Kidney epithelial cell (primary cell): ENCODE results near the gene TNFRSF8. TPM values are rescaled to one million over a fixed set of nuclear protein-coding genes. Genes with fewer than 3 reads are reported as not detected.

ENCODE experiments used
- DNase-seq: peaks from one replicate; pipeline ENCODE4 v3.0.0-alpha.2; 2010; ENCODE audit warnings: low read depth
- H3K27me3 ChIP-seq: 2 replicates; pipeline ENCODE4 v1.6.0; 2011; ENCODE audit warnings: low read length; ENCODE audit not compliant: control insufficient read depth, insufficient read depth
- H3K36me3 ChIP-seq: 2 replicates; pipeline ENCODE4 v1.5.1; 2011; ENCODE audit warnings: low read length; ENCODE audit not compliant: control insufficient read depth, insufficient read depth
- H3K4me3 ChIP-seq: 2 replicates; pipeline ENCODE4 v1.5.1; 2011; ENCODE audit warnings: low read depth, mild to moderate bottlenecking, control low read depth, low read length
- total RNA-seq: library from RNA; depleted of rRNA; stranded (reverse); fragments of >200 nt; gene quantifications from 2 replicates; pipeline ENCODE4 v1.2.3, GENCODE V29; 2015
- TF ChIP-seq, protein P1 (sequence below): IDR thresholded peaks from 2 replicates; pipeline ENCODE4 v1.5.1; 2011; ENCODE audit warnings: mild to moderate bottlenecking, moderate library complexity, low read length, control low read depth, inconsistent platforms; ENCODE audit not compliant: insufficient read depth, poor library complexity, severe bottlenecking

TNFRSF8 gene
- total RNA-seq, 1 donor from 2014 or later, result 0.21 TPM

DNA sequence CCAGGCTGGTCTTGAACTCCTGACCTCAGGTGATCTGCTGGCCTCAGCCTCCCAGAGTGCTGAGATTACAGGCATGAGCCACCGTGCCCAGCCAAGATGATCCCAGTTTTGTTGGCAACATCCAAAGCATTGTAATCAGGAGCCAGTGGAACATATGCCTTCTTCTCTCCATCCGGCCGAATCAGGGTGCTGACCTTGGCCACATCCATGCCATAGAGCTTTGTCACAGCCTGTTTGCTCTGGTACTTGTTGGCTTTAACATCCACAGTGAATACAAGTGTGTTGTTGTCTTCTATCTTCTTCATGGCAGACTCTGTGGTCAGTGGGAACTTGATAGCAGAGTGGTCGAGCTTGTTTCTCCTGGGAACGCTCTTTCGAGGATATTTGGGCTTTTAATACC is 17.1 kb downstream of the TNFRSF8 start:
- DNase-seq, result no peak
- TF ChIP-seq, protein P1, sequence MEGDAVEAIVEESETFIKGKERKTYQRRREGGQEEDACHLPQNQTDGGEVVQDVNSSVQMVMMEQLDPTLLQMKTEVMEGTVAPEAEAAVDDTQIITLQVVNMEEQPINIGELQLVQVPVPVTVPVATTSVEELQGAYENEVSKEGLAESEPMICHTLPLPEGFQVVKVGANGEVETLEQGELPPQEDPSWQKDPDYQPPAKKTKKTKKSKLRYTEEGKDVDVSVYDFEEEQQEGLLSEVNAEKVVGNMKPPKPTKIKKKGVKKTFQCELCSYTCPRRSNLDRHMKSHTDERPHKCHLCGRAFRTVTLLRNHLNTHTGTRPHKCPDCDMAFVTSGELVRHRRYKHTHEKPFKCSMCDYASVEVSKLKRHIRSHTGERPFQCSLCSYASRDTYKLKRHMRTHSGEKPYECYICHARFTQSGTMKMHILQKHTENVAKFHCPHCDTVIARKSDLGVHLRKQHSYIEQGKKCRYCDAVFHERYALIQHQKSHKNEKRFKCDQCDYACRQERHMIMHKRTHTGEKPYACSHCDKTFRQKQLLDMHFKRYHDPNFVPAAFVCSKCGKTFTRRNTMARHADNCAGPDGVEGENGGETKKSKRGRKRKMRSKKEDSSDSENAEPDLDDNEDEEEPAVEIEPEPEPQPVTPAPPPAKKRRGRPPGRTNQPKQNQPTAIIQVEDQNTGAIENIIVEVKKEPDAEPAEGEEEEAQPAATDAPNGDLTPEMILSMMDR, result no peak
- Histone ChIP-seq H3K36me3 (no peaks in the 10 kb centered on the region), H3K4me3 (no peak overlapping the region), H3K27me3 (peaks cover 3% of the 10 kb centered on the region)

DNA sequence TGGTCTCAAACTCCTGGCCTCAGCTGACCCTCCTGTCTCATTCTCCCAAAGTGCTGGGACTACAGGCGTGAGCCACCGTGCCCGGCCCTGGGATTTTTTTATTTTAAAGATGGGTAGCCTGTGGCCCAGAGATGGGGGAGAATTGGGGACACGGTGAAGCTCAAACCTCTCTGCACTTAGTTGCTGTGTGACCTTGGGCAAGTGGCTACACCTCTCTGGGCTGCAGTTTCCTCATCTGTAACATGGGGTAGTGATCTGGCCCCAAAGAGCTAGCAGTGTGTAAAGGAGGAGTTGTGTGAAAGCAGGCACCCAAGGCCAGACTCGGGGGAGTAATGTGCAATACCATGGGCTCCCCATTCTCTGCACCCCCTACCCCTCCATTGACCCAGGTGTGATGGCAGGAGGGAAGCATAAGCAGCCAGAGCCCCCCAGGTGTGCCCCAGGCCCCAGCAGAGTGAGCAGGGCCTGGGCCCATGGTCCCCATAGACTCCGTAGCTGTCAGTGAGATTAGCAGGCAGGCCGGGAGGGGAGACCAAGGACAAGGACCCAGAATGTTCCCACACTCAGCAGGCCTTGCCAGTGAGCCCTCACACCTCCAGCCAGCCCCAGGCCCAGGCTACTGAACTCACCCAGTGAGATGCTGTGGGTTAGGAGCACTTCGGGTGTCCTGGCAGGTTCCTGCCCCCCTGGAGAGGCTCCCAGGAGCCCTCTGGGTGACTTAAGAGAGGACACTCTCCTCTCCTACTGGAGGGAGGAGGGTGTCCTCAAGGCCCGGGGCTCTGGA is 17.9 kb downstream of the TNFRSF8 start:
- TF ChIP-seq, protein P1, result no peak

DNA sequence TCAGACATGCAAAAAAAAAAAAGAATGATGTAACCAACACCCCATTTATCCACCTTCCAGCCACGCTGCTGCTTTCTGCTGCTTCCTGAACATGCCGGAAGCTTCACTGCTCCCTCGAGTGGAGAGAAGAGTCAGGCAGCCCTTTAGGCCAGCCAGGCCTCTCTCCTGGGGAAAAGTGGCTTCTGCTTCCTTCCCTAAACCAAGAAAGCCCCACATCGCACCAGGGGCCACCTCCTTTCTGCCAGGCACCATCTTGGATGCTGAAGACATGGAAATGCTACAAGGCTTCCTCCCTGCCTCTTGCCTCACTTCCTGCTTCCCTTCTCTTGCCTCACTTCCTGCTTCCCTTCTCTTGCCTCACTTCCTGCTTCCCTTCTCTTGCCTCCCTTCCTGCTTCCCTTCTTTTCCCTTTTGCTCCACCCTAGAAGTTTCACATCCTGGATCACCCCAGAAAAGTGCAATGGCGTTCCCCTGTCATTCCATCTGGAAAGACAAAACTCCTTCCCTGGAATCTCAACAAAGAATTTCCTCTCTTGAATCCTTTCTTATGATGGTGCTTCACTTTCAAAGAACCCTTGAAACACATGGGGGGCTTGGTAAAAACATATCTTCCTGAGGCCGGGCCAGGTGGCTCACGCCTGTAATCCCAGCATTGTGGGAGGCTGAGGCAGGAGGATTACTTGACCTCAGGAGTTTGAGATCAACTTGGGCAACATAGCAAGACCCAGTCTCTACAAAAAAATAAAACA is 18.7 kb downstream of the TNFRSF8 start:
- no peak for DNase-seq
- Histone ChIP-seq H3K27me3 (peaks cover 3% of the 10 kb centered on the region), H3K36me3 (no peaks in the 10 kb centered on the region), H3K4me3 (no peak overlapping the region)
- TF ChIP-seq, protein P1, result no peak

More for the DNA sequence above, 17.9 kb downstream of the TNFRSF8 start:
- H3K4me3 ChIP-seq, result no peak overlapping the region
- no peaks in the 10 kb centered on the region for H3K36me3 ChIP-seq
- peaks cover 3% of the 10 kb centered on the region for H3K27me3 ChIP-seq
- no peak for DNase-seq

DNA sequence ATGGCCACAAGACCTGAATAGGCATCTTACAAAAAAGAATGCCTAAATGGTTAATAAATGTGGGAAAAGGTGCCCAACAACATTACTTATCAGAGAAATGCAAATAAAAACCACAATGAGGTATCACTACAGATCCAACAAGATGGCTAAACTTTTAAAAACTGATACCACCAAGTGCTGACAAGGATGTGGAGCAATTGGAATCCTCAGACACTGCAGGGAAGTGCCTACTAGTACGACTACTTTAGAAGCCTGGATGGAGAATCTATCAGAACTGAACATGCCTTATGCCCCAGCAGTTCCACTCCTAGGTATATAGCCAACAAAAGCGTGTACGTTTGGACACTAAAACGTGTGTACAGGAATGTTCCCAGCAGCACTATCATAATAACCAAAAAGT is 19.9 kb downstream of the TNFRSF8 start:
- peaks cover 3% of the 10 kb centered on the region for H3K27me3 ChIP-seq
- H3K4me3 ChIP-seq, result no peak overlapping the region
- H3K36me3 ChIP-seq, result no peaks in the 10 kb centered on the region
- TF ChIP-seq, protein P1, result no peak
- no peak for DNase-seq

DNA sequence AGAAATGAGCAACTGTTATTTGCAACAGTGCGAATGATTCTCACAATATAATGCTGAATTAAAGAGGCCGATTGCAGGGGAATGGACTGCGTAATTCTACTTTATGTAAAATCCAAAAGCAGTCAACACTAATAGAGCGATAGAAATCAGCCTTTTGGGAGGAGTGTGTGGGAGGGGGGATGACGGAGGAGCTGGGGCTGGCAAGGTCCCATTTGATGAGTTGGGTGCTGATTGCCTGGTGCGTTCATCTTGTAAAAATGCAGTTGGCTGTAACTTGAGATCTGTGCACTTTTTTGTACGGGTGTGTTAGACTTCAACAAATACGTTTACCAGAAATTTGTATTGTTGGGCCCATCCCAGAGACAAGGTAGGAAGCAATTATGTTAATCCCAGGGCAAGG is 20.7 kb downstream of the TNFRSF8 start:
- Histone ChIP-seq H3K4me3 (no peak overlapping the region), H3K27me3 (no peaks in the 10 kb centered on the region), H3K36me3 (no peaks in the 10 kb centered on the region)
- DNase-seq, result no peak
- TF ChIP-seq, protein P1, result no peak
